Cerebellar cortex (tissue), 1 donor: ENCODE results near the gene LEFTY2.
"Not testable (repeated sequence)": the region's sequence is repeated elsewhere in the genome, so short reads cannot be mapped to it uniquely, and the experiment has no call there.

Experiments used
- DNase-seq: peaks from one replicate; pipeline ENCODE4 v3.0.0-alpha.2; 2015; ENCODE audit warnings: low spot score

LEFTY2 gene, protein sequence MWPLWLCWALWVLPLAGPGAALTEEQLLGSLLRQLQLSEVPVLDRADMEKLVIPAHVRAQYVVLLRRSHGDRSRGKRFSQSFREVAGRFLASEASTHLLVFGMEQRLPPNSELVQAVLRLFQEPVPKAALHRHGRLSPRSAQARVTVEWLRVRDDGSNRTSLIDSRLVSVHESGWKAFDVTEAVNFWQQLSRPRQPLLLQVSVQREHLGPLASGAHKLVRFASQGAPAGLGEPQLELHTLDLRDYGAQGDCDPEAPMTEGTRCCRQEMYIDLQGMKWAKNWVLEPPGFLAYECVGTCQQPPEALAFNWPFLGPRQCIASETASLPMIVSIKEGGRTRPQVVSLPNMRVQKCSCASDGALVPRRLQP

DNA sequence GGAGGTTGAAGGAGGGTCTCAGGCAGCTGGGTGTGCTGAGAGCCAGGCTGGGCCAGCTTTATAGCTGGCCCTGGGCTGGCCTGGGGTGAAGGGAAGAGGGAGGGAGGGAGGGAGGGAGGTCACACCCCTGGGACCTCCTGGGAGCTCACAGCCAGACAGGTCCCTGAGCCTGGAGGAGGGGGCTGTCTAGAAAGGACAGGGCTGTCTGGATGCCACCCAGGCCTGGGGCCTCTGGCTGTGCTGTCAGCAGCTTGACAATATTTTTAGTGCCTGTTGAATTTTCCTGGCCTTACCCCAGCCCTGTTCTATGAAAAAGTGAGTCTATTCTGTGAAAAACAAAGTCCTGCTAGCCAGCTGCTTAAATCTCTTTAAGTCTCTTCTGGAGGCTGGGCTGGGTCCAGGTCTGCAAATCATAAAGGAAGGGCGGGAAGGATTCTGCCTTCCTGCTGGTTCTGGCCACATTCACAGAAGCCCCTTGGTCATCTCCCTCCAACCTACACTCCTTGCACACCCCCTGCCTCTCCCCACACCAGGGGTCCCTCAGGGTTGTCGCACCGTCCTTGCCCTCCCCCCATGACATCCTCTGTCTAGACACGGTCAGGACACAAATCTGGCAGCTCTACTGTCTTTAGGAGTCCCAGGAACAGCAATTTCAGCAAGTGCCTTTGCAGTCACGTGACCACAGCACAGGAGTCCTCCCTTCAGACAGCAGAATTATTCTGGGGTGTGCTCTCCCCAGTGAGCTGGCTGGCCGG, at the start of gene LEFTY2:
Gene LEFTY2 (minus strand): TSS at position 34 of the 755 bp plus-strand sequence. CDS start 80 bp downstream, outside the sequence.
- DNase-seq: no peak

DNA sequence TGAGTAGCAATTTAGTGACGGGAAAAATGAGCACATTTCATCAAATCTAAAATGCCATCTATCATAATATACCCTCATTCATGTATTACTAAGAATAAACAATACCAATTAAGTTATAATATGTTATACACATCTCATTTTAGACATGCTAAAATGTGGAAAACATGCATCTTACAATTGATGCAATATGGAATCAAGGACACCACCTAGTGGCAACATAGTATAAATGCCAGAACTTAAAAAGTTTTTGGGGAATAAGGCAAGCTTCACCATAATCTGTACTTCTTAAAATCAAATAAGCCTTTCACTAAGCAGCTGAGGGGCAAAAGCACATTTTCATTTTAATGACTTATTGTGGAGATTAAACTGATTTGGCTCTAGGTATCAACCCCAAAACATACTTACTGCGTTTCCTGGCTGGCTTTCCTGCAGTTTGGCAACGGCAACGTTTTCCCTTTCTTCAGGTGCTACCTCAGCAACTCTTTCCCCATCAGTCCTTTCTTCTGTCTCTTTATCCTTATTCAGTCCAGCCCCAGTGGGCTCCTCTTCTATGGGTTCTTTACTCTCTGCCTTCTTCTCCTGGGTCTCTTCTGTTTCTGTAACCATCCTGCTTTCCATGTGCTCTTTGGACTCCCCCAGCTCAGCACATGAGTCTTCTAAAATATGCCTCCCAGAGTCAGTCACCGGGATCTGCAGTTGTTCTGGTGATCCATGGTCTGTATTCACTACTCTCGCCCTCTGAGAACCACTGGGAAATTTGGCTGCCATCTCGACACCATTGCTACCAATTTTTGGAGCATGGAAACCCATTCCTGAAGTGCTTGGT, 46.7 kb upstream of the LEFTY2 start:
- peak; percentile 63 for DNase-seq

DNA sequence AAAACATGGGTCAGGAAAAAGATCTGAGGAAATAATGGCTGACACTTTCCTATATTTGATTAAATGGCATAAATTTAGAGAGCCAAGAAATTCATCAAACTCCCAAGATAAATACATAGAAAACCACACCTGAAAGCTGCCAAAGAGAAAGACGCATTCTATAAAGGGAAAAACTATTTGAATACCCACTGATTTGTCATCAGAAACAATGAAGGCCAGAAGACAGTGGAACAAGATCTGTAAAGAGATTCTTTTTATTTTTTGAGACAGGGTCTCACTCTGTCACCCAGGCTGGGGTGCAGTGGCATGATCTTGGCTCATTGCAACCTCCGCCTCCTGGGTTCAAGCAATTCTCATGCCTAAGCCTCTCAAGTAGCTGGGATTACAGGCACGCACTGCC, 40.7 kb upstream of the LEFTY2 start:
- DNase-seq: peak; percentile 21

DNA sequence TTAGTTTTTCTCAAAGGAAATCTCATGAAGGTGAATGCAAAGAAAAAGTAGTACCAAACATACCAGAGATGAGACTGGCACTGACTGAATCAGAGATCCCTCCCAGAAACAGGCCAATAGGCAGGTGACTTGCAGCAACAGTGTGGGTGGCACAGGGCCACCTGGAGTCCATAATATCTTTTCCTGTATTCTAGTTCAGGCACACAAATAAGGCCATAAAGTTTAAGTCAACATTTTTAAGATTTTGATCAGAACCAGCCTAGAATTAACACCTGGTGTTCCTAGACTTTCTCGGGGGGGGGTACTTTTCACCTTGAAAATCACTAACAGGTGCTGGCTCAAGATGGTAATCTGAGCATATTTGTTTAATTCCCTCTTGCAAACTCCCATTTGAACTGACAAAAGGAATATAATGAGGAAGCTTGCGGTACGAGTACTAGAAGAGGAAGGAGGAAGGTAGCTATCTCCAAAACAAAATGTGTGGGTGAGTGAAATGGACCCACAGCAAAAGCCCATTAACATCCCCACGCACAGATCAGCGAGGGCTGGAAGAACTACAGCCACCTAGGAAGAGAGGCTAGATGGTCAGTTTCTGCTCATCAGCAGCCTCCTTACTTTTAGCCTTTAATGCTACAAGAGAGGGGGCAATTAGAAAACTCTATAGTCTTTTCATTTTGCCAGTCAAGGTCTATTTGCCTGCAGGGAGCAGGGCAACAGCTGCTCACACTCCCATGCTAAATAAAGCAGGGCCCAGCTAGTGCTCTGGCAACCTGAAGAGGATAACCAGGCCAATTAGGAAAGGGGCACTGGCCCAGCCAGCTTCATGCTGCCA, 39.2 kb upstream of the LEFTY2 start:
- no peak for DNase-seq

DNA sequence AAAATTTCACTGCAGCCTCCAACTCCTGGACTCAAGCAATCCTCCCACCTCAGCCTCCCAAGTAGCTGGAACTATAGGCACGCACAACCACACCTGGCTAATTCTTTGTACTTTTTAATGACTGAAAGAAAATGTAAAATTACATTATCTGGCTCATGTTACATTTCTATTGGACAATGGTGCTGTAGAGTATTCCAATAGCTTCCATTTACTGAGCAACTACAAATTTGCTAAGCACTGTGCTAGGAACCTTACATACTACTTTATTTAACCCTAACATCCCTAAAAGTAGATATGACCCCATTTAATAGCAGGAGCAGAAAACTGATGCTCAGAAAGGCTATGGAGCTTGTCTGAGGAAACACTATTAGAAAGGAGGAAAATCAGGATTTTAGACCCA, 38.4 kb upstream of the LEFTY2 start:
- DNase-seq: no peak

DNA sequence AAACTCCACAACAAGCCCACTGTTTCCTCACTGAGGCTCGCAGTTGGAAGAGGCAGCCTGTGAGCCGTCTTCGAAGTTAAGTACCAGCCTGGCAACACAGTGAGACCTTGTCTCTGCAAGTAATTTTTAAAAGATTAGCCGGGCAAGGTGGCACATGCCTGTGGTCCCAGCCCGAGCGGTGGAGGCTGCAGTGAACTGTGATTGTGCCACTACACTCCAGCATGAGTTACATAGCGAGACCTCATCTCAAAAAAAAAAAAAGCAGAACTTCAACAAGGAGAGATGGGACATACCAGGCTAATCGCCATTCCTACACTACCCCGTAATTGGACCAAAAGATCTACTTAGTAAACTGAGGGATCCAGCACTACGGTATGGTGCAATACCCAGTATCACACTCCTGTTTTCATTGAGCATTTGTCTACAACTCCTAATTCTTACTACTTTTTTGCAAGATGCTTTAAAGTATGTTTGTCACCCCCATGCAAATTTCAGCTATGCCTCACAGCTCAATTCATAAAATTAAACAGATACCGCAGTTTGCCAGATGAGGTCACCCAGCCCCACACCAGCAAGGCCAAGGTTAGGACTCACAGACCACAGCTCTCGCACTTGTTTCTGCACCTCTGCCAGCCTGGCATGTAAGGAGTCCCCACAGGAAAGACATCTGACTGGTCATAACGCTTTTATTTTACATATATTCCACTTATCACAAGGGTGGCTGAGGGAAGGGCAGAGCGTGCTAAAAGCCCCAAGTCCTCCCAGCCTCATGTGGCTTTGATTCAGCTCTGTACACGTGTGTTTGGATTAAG, 37.1 kb upstream of the LEFTY2 start:
- DNase-seq: no peak

DNA sequence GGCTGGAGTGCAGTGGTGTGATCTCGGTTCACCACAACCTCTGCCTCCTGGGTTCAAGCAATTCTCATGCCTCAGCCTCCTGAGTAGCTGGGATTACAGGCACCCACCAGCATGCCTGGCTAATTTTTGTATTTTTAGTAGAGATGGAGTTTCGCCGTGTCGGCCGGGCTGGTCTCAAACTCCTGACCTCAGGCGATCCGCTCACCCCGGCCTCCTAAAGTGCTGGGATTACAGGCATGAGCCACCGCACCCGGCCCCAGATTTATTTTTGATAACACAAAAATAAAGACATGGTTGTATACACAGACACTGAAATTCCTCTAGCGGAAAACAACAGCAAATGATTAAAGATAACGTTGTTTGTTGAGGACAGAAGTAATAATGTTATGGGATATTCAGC, 34.1 kb upstream of the LEFTY2 start:
- DNase-seq: not testable (repeated sequence)

DNA sequence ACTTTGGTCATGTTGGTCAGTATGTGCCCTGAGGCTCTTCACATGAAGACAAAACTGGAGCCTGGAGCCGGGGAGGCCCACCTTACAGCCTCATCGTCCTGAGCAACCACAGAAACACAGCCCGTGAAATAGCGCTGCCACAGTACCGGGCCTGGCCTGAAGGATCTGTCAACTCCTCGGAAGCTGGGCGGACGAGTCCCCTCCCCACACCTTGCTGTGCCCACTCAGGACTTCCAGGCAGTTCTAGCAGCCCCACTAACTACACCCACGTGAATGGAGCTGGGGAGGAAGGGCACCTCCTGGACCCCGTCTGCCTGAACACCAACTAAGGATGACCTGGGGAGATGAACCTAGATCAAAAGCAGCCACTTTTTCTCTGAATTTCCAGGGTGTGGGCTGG, 33.4 kb upstream of the LEFTY2 start:
- DNase-seq: no peak

DNA sequence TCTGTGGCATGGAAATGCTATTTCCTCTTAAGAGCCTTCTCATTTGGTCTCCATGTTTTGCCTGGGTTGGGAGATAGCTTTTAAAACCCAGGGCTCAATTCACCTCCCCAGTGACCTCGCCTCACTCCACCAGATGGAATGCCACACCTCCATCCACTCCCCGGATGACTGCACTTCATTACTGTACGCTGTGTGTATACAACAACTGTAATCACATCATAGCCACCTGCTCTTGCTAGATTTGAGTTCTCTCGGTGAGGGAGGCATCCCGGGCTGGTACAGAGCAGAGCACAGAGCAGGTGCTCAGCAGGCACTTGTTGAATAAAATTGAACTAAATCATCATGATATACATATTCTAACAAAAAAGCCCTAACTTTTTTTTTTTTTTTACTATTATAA, 32.1 kb upstream of the LEFTY2 start:
- DNase-seq: no peak

DNA sequence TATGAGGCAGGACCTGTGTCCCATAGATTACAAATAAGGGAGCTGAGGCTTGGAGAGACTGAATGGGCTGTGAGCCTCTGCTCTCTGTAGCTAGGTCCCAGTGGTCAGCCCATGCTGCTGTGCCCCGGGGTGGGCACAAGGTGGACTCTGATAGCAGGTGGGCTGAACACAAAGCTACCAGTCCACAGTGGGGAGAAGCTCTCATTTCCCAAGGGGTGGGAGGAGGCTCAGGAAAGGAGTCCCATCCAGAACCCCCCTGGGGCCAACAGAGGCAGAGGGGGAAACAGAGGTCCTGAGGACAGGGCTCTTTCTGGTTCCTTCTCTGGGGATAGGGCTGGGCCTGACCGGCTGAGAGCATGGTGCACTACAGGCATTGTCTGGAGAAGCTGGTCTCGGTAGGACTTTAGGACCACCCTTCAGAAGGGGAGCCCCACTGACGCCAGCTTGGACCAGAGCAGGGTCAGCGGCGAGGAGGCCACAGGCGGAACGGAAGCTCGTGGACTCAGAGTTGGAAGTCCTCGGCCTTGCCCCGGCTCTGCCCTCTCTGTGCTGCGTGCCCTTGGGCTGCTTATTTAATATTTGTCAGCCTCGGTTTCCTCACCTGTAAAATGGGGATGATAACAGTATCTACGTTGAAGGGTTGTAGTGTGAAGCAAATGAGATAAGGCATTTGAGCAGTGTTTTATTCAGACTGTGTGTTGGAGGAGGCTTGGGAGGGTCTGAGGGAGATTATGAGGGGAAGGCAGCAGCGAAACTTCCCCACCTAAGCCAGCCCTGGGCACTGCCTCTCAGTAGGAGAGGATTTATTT, 31.5 kb upstream of the LEFTY2 start:
- DNase-seq: no peak

DNA sequence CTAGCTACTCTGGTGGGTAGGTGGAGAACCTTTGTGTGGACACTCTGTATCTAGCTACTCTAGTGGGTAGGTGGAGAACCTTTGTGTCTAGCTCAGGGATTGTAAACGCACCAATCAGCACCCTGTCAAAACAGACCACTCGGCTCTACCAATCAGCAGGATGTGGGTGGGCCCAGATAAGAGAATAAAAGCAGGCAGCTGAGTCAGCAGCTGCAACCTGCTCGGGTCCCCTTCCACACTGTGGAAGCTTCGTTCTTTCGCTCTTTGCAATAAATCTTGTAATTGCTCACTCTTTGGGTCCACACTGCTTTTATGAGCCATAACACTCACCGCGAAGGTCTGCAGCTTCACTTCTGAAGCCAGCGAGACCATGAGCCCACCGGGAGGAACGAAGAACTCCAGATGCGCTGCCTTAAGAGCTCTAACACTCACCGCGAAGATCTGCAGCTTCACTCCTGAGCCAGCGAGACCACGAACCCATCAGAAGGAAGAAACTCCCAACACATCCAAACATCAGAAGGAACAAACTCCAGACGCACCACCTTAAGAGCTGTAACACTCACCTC, 29.7 kb upstream of the LEFTY2 start:
- DNase-seq: not testable (repeated sequence)

DNA sequence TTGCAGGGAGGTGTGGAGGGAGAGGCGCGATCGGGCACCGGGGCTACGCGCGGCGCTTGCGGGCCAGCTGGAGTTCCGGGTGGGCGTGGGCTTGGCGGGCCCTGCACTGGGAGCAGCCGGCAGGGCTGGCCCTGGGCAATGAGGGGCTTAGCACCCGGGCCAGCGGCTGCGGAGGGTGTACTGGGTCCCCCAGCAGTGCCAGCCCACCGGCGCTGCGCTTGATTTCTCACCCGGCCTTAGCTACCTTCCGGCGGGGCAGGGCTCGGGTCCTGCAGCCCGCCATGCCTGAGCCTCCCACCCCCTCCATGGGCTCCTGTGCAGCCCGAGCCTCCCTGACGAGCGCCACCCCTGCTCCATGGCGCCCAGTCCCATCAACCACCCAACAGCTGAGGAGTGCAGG, 28.7 kb upstream of the LEFTY2 start:
- DNase-seq: not testable (repeated sequence)

DNA sequence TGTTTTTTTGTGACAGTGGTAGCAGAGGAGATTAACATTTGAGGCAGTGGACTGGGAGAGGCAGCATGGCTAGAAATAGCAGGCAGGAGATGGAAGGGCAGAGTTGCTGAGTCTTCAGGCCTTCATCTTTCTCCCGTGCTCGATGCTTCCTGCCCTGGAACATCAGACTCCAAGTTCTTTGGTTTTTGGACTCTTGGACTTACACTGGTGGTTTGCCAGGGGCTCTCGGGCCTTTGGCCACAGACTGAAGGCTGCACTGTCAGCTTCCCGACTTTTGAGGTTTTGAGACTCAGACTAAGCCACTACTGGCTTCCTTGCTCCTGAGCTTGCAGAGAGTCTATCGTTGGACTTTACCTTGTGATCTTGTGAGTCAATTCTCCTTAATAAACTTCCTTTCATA, 24.2 kb upstream of the LEFTY2 start:
- DNase-seq: no peak

DNA sequence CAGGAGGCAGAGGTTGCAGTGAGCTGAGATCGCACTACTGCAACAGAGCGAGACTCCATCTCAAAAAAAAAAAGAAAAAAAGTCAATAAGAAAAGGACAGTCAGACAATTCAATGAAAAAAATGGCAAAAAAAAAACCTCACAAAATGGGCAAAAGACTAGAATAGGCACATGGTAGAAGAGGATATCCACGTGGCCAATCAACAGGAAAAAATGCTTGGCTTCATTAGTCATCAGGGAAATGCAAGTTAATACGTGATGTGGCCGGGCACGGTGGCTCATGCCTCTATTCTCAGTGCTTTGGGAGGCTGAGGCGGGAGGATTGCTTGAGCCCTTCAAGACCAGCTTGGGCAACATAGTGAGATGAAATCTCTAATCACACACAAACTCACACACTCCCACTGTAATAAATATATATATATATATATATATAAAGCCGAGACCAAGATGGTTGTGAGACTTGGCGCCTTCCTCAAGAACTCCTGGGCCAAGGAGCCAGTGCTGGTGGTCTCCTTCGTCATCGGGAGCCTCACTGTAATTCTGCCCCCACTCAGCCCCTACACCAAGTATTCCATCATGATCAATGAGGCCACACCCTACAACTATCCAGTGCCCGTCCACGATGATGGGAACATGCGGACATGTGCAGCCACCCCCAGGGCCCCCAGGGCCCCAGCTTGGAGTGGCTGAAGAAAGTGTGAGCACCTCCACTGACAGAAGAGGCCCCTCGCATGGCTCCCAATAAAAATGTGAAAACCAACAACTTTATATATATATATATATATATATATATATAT, 22.9 kb upstream of the LEFTY2 start:
- no peak for DNase-seq

DNA sequence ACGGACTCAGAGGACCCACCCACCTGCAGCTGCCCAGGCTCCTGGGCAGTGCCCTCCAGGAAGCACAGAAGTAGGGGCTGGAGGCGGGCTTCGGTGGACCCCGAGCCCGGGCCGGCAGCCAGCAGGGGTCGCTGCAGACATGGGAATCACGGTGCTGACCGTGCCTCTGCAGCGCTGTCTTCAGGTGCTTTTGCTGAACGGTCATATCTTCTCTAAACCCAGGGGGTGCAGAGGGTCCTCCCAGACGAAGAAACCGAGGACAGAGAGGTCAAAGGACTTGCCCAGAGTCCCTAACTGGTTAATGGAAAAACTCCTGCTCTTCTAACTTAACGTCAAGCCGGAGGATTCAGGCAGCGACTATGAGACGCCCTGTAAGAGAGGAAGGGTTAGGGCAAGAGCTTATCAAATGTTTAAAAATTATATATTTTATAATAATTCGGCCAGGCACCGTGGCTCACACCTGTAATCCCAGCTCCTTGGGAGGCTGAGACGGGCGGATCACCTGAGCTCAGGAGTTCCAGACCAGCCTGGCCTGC, 21.5 kb upstream of the LEFTY2 start:
- peak; percentile 17 for DNase-seq

DNA sequence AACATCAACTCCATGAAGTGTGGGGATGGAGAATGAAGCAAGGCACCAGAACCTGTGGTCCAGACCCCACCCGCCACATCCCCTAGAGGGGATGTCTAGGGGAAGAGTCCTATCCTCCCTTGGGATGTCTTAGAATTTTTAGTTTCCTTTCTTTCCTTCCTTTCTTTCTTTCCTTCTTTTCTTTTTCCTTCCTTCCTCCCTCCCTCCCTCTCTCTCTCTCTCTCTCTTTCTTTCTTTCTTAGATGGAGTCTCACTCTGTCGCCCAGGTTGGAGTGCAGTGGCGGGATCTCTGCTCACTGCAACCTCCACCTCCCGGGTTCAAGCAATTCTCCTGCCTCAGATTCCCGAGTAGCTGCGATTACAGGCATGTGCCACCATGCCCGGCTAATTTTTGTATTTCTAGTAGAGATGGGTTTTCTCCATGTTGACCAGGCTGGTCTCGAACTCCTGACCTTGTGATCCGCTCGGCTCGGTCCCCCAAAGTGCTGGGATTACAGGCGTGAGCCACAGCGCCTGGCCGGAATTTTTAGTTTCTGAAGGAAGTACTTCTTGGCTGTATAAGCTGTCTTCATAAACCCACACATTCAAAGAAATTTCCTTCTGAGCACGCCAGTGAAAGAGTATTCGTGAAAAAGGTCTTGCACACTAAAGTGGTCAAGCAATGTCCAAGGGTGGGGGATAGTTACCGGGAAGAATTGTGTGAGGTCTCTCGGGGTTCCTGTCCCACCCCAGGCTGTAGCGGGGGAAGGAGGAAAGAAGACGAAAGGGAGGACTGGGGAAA, 20.8 kb upstream of the LEFTY2 start:
- no peak for DNase-seq

DNA sequence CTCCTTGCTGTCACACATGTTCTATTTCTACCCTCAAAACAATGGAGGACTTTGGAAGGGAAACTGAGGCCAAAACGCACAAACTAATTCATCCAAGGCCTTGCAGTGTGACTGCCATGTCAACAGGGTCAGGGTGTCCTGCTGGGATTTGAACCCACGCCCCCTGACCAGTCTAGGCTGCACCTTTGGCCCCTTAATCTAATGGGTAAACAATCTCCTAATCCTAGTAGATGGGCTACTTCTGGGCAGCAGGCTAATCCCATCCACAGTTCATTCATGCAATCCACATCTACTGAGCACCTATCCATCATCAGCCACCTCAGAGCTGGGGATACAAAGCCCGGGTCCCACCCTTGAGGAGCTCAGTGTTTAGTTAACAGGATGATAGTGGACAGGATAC, 17.0 kb upstream of the LEFTY2 start:
- DNase-seq: no peak

DNA sequence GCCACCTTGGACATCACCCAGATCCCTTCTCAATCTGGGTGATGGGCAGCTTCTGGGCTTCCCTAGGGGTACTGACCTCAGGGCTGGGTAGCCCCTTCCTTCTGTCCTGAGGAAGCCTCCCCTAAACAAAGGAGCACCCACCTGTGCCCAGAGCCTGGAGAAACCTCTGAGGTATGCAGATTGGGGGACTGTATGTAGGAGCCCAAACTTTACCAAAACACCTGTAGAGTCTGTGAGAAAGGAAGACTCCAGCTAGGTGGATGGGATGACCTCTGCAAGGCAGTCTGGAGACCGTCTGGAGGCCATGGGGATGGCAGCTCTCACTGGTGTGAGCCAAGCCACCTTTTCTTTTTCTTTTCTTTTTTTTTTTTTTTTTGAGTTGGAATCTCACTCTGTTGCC, 13.7 kb upstream of the LEFTY2 start:
- no peak for DNase-seq
